Esophagus mucosa (tissue), 1 donor: Measurements from ENCODE around the gene KPNB1. TPM values are rescaled to one million over a fixed set of nuclear protein-coding genes. Genes with fewer than 3 reads are reported as not detected.
A peak's percentile ranks its signal among the peaks of the same experiment; 100 is the strongest.

Experiments used
- ATAC-seq: fragments of 200-7000 bp; cut with Tn5 transposase; one replicate; pipeline ENCODE4 v1.9.1; 2020
- total RNA-seq: library from RNA; stranded (reverse); gene quantifications from one replicate; pipeline ENCODE4 v1.2.4, GENCODE V29; 2023
- donor health status: DM: yes; HTN: yes; CAD: no.

The KPNB1 gene
- total RNA-seq, 1 donor from 2014 or later, result 232 TPM

GRCh38 chr17:47638903-47639302 is 10.8 kb upstream of the KPNB1 start:
- no peak for ATAC-seq

GRCh38 chr17:47640076-47640475 is 9.6 kb upstream of the KPNB1 start:
- no peak for ATAC-seq

- no peak for ATAC-seq
These were observed 8.5 kb upstream of the KPNB1 start for GRCh38 chr17:47641202-47641601.

- peak; percentile 42 for ATAC-seq
These were observed 6.6 kb upstream of the KPNB1 start for GRCh38 chr17:47643116-47643515.

- ATAC-seq, result no peak
These were observed 5.4 kb upstream of the KPNB1 start for GRCh38 chr17:47644324-47644723.

GRCh38 chr17:47649972-47650524 is 329 bp downstream of the KPNB1 start:
- ATAC-seq, result peak; percentile 27

GRCh38 chr17:47650525-47651522 is 1.1 kb downstream of the KPNB1 start:
- peak; percentile 76 for ATAC-seq

- ATAC-seq, result no peak
These were observed 2.0 kb downstream of the KPNB1 start for GRCh38 chr17:47651704-47652103.

- ATAC-seq, result no peak
These were observed 2.9 kb downstream of the KPNB1 start for GRCh38 chr17:47652570-47652969.

GRCh38 chr17:47653442-47653841 is 3.7 kb downstream of the KPNB1 start:
- no peak for ATAC-seq

- ATAC-seq, result no peak
These were observed 5.3 kb downstream of the KPNB1 start for GRCh38 chr17:47654991-47655390.

GRCh38 chr17:47660064-47660492 is 10.4 kb downstream of the KPNB1 start:
- no peak for ATAC-seq

GRCh38 chr17:47663912-47664623 is 14.3 kb downstream of the KPNB1 start:
- peak; percentile 75 for ATAC-seq

- ATAC-seq, result no peak
These were observed 14.9 kb downstream of the KPNB1 start for GRCh38 chr17:47664624-47664941.

GRCh38 chr17:47665655-47666054 is 15.9 kb downstream of the KPNB1 start:
- no peak for ATAC-seq

GRCh38 chr17:47669081-47669480 is 19.4 kb downstream of the KPNB1 start:
- ATAC-seq, result no peak

- peak; percentile 57 for ATAC-seq
These were observed 20.3 kb downstream of the KPNB1 start for GRCh38 chr17:47670064-47670463.

- no peak for ATAC-seq
These were observed 24.8 kb downstream of the KPNB1 start for GRCh38 chr17:47674499-47674898.

- ATAC-seq, result no peak
These were observed 25.9 kb downstream of the KPNB1 start for GRCh38 chr17:47675380-47676198.

- no peak for ATAC-seq
These were observed 26.4 kb downstream of the KPNB1 start for GRCh38 chr17:47676199-47676472.

- ATAC-seq, result no peak
These were observed 26.9 kb downstream of the KPNB1 start for GRCh38 chr17:47676510-47677165.

GRCh38 chr17:47678196-47678595 is 28.5 kb downstream of the KPNB1 start:
- ATAC-seq, result no peak
